CD4-positive, alpha-beta T cell treated with Interleukin-17A for 1 hour (primary cell): Measurements from ENCODE around the gene MYL11.
A peak's percentile ranks its signal among the peaks of the same experiment; 100 is the strongest.

Source experiments
- DNase-seq: peaks from one replicate; pipeline ENCODE4 v3.0.0-alpha.2; 2020

MYL11 gene

DNA sequence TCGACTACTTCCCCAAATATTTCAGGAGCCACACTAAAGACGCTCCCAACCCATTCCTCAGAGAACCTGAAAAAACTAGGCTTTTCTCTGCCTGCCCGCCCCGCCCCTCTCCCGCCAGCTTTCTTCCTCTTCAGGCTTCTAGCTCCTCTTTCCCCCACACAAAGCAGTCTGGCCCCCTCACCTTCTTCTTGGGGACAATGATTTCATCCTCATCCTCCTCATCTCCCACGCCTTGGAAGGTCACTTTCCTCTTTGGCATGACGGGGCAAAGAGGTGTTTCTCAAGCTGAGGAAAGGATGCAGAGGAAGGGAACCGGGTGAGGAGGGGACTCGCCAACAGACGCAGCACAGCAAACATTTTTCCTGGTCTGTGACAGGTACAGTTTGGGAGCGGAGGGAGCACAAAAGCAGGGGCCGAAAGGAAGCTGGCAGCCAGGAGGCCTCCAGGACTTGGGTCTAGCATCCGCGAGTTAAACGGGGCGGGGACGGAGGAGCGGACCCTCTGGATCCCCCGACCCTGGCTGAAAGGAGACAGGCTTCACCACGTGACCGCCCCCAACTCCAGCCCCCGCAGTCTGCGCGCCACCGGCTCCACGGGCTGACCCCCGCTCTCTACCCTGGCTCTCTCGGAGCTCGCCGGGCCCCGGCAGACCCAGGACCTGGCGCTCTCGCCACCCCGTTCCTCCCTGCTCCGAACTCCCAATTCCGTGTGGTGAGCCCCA, 20.0 kb upstream of the MYL11 start:
- no peak for DNase-seq

DNA sequence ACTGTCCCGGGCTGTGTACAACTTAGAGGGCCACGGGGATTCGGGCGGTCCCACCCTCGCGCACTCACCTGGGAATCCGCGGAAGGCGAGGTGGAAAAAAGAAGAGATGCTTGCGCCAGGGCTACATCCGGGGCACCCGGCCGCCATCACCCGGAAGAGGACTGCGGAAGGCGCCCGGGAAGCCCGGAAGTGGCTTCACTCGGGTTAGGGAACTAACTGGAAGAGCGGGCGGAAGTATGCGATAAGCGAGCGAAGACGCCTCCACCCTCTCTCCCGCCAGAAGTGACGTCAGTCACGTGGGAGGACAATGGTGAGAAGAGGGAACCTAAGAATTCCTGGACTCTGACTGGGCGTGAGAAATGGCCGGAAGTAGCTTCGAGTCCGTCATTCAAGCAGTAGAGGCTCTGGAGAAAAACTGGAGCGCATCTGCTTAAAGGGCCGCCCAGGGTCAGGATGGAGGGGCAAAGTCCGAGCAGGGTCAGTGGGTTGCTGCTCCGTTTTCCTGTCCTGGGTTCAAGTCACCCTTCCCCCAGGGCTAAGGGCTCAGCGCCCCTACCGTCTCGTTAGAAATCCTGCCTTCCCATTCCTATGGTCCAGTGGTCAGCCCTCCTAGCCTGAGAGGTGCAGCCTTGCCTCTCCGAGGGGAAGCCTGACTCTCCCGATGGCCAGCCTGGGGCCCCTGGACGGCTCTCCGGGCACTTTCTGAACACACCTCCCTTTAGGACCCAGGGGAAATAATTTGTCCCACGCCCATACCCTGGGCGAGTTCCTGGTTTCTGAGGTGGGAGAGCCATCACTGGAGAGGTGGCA, 19.3 kb upstream of the MYL11 start, which contains the start of gene CD2BP2:
TSS of gene CD2BP2 (minus strand) at position 165 of the 810 bp plus-strand sequence. CDS start 627 bp downstream, outside the sequence.
- DNase-seq: peak; percentile 91

DNA sequence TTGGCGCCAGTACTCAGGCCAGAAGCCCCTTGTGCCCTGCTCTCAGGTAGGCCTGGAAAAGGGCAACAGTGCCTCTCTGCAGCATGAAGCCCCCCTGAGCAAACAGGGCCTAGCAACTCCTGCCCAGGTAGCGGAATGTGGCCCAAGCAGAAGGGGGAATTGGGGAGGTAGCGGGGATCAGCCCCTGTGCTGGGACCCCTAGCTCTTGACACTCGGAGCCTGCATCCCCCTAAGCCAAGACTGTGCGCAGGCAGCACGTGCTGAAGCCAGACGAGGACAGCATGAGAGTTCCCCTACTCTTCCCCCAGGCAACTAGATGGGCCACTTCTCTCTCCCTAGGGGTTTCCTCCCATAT, 18.7 kb upstream of the MYL11 start:
- no peak for DNase-seq

DNA sequence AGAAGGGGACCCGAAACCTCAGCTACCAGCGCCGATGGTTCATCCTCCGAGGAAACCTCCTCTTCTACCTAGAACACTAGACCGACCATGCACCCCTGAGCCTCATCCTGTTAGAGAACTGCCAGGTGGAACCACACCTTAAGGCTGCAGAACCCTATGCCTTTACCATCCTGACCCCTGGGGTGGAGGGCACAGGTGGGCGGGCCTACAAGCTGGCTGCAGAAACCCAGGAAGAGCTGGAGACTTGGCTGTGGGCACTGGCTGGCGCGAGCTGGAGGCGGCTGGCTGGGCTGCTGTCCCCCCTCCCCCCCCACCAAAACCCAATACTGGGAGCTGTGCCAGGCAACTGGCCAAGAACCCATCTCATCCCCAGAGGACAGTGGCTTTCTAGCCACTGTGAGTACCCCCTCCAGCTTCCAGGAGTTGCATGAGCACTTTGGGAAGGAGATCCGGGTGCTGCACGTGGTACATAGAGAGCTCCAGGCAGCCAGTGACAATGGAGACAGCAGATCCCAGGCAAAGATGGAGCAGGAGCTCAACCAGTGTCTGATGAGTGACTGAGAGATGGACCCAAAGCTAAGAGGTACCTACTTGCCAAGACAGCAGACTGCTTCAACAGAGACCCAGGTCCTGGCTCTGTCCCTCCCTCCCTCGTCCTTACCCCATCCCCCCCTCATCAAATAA, 18.1 kb upstream of the MYL11 start:
- no peak for DNase-seq

DNA sequence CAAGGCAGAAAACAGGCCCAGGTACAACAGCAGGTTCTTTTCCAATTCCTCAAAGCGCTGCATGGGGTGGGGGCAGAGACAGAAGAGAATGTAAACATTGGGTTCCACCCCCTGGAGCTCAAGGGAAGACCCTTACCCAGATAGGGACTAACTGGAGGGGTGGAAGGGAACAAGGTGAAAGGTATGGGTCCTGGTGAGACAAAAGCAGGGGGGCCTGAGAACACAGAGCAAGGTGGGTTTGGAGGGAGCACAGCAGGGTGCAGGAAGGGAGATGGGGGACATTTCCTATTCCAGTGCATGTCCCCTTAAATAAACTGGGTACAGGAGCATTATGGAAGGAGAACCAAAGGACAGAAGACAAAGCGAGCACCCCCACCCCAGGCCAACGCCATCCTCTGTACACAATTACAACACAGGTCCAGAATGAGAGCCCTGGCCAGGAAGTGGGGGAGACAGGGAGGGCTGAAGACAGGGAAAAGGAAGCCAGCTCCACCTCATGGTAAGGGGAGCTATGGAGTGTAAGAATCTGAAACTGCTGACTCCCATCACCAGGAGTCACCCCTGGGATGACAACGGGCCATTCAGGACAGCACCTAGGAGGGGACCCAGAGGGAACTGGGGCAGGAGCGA, 17.4 kb upstream of the MYL11 start:
- no peak for DNase-seq

DNA sequence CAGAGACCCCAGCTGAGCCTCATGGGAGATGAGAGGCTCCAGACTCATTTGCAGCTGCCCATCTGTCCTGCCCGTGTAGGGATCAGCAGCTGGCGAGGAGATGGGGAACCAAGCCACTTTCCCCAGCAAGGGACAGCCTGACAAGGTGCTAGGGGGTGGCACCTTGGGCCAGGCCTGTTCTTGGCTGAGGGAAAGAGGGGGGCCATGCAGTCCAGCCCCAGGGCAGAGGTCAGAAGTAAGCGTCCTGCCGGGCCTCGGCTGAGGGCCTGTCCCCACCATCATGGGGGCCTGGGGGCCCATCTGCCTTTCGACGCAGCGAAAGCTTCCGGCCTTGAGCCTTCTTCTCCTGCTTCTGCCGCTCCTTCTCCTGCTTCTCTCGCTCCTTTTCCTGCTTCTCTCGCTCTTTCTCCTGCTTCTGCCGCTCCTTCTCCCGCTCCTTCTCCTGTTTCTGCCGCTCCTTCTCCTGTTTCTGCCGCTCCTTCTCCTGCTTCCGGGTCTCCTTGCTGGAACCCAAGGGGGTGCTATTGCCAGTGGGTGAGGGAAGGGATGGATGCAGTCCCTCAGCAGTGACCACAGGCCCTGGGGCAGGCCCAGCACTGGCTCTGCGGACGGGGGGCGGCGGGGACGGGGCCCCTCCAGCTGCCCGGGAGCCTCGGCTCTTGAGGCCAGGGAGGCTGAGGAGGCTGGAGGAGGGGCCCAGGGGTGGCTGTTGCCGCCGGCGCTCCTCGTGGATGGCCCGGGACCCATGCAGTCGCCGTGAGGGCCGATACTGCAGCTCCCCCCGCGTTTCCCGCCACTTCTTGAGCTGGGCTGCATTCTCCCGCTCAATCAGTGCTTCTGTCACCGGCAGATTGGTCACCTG, 16.7 kb upstream of the MYL11 start:
- no peak for DNase-seq

DNA sequence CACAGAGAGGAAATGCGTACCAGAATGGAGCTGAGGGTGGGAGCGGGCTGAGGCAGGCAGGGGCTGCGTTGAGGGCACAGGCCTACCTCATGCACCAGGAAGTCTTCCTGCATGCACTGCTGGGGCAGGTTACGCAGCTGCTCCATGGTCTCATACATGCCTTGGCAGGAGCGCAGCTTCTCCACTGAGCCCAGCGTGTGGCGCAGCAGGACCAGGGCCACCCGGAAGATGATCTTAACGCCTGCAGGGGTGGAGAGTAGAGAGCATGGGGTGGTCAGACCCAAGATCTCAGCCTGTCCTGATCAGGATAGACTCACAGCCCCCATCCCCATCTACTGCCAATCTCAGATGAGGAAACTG, 16.0 kb upstream of the MYL11 start:
- DNase-seq: no peak

DNA sequence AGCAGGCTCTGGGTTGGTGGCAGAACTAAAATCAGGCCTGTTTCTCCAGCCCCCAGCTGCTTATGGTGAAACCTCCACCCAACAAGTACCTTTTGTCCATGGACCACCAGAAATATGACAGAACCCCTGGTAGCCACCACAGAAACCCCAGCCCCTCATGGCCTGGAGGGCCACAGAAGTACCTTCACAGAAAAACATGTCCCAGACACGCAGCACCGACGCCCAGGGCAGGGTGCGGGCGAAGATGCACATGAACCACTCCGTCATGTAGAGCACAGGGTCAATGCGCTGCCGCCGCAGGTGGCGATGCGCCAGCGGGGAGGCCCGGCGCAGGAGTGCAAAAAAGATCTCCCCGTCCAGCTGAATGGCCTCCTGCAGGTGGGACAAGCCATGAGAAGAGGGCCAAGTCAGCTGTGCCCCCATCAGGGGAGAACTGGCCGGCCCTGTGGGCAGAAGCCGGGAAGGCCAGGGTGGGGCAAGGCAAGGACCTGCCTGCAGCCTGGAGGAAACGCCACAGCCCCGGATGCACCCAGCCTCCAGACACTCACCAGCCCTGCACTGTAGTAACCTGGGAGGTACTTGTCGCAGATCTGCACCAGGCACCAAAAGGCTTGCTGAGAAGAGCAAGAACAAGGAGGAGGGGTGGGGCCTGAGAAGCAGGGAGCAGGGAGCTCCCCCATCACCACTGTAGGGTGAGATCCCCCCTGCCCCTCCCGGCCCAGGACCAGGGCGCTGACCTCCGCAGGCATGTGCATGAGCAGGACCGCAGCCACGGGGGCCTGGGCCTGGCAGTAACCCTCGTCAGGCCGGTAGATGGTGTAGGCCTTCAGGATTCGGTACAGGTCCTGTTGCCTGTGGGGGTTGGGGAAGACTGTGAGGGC, 15.4 kb upstream of the MYL11 start:
- no peak for DNase-seq

DNA sequence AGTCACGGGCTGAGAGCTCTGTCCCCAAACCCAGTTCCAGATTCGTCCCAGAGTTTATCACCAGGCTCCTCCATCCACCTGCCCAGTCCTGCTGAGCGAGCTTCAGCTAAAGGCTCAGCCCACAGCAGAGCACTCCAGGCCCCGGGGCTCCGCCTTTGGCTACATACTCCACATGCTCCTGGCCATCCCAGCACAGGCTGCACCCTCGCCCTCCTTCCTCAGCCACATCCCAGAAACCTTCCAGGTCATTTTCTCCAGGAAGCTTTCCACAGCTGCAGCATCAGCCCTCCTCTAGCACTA, 14.8 kb upstream of the MYL11 start:
- no peak for DNase-seq

DNA sequence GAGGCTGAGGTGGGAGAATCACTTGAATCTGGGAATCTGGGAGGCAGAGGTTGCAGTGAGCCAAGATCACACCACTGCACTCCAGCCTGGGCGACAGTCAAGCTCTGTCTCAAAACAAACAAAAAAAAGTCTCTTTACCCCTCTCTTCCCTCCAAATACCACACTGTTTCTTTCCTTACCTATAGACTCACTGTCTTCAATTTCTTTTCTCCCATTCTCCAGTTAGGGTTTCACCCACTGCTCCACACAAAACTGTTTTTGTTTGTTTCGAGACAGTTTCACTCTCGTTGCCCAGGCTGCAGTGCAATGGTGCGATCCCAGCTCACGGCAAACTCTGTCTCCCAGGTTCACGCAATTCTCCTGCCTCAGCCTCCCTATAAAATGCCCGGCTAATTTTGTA, 13.4 kb upstream of the MYL11 start:
- DNase-seq: no peak

DNA sequence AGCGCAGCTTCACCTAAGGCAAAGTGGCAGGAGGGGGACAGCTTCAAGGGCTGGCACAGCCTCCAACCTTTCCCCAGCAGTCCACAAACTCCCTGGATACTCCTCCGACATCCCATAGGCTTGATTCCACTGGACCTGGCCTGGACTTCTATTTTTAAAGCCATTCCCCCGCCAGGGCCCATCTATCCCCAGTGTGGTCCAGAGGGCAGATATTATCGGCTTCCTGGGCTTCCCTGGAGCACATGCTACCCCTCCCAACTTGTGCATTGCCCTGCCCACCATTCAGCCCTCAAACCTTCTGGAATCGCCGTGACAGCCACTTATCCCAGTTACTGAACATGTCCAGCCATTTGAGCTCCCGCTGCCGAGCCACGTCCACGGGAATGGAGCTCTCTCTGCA, 9.4 kb upstream of the MYL11 start:
- no peak for DNase-seq

DNA sequence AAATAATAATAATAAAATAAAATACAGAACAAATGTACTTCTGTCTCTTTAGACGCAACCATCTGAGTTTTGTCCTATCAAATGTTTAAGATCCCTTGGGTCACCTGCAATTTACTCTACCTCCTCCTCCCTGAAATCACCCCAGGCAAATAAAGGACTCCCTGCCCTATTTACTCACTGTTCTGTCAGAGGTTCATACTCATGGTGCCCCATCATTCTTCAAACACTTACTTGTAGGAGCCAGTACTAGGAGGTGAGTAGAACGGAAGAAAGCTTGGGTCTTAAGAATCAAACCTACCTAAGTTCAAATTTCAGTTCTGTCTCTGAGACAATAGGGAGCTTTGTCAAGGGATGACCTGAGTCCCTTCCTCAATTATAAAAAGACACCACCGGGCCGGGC, 8.1 kb upstream of the MYL11 start:
- DNase-seq: no peak

DNA sequence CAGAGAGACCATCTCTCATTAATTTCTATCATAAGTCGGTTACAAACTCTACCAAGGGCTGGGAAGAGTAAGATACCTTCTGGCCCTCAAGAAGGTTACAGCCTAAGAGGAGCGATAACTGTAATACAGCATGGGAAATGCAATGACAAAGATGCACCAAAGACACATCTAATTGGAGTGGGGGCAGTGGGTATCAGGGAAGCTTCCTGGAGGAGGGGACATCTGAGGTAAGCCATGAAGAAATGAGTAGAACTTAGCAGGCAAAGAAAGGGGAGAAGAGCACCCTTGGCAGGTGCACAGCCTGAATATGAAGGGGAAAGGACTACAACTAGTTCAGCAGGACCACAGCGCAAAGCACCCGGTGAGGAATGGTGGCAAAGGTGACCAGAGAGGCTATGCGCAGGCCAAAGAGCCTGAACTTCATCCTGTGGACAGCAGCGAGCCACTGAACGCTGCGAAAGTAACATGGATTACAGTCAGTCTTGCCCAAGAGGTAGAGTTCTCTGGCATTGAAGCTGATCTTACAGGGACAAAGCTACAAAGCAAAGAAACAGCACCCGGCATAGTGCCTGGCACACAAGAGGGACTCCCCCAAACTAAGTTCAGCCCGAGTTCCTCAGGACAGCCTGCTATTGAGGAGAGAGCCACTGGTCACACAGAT, 7.1 kb upstream of the MYL11 start:
- no peak for DNase-seq

DNA sequence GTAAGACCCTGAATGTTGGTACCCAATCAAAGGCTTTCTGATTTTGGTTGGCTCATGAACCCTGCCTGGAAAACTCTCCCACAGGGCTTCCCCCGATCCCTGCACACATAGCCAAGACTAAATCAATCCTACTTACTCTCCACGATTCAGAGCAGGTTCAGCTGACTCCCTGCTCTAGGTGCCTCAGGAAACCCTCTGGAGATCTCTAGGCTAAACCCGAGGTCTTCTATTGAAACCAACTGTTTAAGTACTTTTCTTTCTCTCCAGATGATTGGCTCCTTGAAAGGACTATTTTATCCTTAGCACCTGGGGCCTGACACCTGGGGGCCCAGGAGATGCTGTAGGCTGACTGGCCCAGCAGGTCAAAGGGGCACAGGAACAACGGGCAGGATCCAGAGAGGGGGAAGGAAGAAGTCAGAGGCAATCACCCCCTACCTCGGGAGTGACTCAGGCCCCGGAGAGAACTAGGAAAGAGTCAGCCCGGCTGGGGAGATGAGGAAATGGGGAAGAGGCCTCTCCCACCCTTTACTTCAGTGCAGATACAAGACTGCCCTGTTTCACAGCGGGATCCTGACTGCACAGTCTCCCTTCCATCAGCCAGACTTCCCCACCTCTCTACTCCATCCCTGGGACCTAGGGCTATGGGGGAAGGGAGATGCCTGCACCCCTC, 6.3 kb upstream of the MYL11 start:
- DNase-seq: no peak

DNA sequence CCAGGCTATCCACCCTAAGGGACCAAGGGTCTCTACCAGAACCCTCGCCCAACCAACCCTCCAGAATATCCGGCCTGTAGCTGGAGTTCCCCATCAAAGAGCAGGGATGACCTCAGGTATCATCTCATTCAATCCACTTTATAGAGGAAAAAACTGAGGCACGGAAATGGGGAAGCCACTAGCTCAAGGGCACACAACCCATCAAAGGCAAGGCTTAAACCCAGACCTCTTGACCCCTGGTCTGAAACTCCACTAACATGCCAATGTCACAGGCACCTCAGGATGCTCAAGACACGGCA, 5.9 kb upstream of the MYL11 start:
- no peak for DNase-seq

DNA sequence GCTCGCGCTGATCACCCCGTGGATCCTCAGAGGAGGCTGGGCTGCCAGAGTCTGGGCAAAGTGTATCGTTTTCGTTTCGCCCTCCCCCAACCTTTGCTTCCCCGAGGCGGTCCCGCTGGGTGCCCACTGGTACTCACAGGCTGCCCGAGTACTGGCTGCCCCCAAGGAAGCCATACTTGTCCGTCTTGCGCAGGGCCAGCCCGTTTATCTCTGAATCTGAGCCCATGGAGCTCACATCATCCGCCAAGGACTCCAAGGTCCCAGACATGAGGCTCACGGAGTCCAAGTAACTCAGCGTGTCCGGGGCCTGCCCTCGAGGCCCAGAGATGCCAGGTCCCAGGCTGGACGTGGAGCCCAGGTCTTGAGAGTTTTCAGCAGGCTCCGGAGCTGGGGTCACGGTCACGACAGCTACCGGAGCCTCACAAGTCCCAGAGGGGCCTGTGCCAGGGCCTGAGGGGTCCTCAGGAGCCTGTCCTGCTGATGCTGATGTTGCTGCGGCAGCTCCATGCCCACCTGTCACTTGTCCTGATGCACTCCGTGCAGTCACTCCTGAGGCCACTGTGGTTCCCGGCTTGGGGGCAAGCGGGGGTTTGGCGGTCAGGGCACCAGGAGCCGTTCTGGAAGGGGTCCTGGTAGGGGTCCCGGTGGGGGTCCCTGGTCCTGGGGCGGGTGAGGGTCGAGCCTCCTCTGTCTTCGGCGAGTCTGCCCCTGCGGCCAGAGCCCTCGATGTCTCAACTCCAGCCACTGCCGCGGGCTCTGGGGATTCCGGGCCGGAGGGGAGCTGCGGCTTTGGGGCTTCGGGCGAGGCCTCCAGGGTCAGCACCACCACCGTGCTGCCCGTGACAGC, 5.3 kb upstream of the MYL11 start:
- DNase-seq: no peak

DNA sequence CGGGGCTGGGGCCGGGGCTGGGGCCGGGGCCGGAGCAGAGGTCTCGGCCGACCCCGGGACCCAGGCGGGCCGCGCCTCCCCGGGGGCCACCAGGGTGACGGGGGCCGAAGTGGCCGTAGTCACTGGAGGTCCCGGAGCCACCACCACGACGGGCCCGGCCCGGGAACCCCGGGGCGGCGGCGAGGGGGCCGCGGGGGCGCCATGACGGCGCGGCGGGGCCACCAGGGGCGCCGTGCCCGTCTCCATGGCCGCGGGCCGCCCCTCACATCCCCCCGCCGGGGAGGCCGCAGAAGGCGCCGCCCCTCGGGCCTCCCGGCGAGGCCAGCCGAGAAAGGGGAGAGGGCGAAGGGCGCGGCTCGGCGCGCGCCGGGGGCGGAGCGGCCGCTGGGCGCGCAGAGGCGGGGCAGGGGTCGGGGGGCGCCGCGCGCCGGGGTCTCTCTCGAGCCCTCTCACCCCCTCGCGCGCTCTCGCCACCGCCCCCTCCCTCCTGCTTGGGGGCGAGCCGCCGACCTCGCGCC, 4.6 kb upstream of the MYL11 start:
- no peak for DNase-seq

DNA sequence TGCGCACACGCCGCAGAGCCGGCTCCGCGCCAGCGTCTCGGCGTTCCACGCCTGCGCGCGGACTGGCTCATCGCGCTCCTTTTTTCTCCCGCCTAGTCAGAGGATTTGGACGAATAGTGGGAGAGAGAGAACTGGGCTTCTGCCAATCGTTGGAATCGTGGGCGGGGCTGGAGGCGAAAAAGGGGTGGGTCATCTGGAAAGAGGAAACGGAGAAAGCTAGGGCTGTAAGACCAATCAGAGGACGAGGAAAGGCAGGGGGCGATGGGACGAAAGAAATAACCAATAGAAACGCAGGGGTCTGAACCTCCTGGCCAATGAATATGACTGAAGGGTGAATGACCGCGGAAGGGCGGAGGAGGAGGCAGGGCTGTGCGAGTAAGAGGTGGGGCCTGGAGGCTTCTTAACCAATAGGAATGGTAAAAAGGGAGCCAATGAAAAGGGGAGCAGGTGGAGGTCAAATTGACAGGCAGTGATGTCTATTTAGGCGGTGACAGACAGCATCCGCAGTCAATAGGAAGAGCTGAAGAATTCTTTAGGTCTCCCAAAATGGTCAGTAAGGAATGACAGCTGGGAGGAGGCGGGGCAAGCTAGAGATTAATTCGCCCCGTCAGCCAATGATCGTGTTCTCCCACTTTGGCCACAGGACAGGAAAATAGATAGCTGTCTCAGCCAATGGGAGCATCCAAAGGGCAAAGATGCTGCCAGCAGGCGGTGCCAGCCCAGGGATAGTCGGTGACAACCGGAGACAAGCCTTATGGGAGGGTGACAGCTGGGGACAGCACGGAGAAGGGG, 4.0 kb upstream of the MYL11 start, which contains the start of gene TBC1D10B:
TSS of gene TBC1D10B (minus strand) at position 39 of the 792 bp plus-strand sequence. CDS start 311 bp downstream, outside the sequence.
- peak; percentile 100 for DNase-seq
